COLO668 (cell line): ENCODE data around the gene UBQLN4.
"Not testable (repeated sequence)": the region's sequence is repeated elsewhere in the genome, so short reads cannot be mapped to it uniquely, and the experiment has no call there.

Experiments used
- DNase-seq: peaks from one replicate; lab custom pipeline; 2025; ENCODE audit not compliant: unreplicated experiment; lab: John Stamatoyannopoulos, UW

The UBQLN4 gene

DNA sequence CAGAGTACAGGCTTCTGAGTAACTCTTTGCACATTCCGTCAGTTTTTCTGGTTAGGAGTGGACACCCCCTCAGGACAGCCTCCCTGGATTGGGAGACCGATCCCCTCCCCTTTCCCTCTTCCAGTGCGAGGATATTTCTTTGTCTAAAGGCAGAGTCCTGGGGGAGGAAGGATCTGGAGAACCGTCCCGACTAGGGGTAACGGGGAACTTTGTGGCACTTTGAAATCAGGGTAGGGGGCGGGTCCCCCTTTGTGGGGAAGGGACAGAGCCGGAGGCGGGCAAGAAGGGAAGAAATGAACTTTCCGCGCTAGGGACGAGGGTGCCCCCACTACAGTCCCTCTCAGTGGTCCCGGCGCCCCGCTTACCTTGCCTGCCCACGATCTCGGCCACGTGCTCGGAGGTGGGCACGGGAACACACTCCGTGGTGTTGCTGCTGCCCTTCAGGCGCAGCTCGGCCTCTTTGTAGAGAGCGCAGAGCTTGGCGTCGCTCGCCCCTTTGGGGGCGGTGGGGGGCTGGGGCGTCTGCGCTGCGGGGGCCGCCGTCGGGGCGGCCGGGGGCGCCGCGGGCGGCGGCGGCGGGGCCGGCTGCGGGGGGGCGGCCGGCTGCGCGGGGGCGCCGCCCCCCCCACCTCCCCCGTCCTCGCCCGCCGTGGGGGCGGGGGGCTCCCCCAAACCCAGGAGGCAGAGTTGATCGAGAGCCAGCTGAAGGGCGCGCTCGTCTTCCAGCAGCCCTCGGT is 27.8 kb upstream of the UBQLN4 start:
- DNase-seq = no peak

DNA sequence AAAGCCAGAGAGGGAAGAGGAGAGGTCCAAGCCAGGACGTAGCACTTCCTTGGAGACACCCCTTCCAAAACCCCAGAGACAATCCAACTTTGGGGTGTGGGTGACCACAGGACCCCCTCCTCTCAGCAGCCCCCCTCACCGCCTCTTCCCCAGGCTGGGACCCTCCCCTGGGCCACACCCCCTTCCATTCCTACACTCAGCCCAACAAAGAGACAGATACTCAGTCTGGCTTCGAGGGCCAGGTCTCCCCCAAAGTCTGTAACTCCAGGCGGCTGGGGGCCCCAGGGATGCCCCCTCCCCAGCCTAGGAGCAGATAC is 27.2 kb upstream of the UBQLN4 start:
- no peak for DNase-seq

- no peak for DNase-seq
Measured at GRCh38 chr1:156080241-156080862, 26.8 kb upstream of the UBQLN4 start.

DNA sequence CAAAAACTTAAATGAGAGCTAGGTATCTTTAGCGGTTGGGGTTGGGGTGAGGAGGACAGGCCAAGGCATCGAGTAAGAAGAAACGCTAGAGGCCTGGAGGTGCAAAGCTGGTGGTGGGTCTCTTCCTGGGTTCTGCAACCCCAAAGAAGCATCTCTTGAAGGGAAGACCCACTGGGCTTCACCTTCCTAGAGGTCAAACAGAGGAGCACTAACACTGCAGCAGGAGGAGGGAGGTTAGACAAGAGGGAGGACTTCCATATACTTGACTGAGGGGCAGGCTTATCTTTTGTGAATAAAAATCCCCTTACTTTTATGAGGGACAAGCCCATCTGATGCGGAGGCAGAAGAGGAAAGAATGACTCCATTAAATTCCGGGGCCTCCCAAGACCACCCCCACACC is 26.2 kb upstream of the UBQLN4 start:
- no peak for DNase-seq

DNA sequence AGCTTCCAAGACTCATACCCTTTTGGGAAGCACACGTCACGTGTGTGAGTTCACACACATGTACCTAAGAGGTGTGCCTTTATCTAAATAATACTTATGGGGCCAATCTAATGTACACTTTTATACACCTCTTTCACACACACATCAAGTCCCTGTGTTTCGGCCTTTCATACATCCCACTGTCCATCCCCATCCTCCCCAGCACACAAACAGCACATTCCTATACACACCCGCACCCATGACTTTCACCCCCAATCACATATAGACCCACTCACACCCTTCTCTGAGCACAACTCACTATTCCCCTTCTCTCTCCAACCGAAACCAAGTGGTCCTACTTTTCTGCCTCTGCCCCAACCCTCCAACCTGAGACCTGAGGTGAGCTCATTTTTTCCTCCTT is 25.1 kb upstream of the UBQLN4 start:
- no peak for DNase-seq

DNA sequence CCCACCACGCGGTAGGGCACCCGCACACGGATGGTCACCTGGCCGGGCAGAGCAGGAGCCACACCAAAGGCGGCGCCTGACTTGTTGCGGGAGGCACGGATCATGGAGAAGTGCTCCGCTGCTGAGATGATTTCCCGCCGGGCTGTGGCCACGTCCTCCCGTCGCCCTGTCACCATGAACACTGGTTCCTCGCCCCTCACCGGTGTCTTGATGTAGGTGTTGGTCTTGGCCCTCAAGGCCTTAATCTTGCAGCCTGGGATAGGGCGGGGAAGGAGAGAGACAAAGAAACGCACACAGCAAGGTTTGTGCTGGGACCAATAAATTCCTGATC is 23.8 kb upstream of the UBQLN4 start:
- no peak for DNase-seq

- no peak for DNase-seq
Measured at GRCh38 chr1:156076609-156077429, 23.2 kb upstream of the UBQLN4 start.

- DNase-seq = no peak
Measured at GRCh38 chr1:156075775-156076204, 22.2 kb upstream of the UBQLN4 start.

GRCh38 chr1:156075162-156075561 is 21.6 kb upstream of the UBQLN4 start:
- no peak for DNase-seq

DNA sequence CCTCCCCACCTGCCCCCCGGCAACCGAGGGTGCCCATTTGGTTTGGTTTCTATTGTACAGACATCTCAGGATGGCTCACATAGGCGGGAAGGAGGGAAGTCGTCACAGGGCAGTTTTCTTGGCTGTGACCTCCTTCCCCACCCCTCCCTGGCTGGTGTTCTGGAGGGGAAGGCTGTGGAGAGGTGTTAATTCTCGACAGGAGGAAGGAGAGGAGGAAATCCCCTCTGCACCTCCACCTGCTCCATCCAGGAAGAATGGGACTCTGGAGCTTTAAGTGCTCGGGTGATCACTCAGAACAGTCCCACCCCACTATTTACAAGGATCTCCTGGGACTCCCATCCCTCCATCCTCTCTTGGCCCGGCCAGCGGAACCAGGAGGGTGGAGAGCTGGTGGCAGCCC is 21.1 kb upstream of the UBQLN4 start:
- DNase-seq = no peak

DNA sequence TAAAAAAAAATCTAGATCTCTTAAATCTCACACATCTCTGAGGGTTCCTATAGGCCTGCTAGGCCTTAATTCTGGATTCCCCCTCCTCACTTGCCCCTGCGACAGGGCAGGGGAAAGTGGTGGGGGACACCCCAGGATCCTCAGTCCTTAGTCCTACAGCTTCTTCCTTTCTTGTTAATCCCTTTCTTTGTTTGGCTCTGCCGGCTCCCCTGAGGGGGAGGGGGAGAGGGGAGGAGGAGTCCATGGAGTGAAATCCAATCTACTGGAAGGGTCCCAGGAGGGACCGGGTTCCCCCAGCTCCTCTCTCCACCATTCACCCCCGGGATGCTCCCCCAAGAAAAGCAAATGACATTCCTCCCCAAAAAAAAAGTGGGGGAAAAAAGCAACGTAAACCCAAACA is 20.1 kb upstream of the UBQLN4 start:
- no peak for DNase-seq

DNA sequence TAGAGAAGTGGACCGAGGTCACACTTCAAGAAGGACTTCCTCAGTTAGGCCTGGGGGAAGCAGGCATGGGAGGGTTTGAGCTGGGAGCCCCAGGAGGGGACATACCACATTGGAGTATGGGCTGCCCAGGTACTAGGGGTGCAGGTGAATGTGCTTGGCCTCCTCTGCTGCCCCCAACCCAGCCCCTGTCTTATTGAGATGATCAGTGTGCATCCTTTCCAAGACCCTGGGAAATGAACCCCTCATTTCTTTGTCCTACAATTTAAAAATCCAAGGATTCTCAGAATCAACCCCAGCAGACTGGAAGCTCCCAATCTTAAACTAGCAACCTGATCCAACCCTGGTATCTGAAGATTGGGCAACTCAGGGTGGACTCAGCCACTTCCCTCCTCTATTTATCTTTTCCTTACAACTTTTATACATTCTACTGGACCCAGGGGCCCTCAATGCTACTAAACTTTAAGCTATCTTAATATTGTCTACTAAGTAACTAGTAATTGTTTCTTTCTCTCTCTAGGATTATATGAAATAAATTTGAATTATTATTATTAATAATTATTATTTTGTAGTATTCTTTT is 19.6 kb upstream of the UBQLN4 start:
- DNase-seq = no peak

DNA sequence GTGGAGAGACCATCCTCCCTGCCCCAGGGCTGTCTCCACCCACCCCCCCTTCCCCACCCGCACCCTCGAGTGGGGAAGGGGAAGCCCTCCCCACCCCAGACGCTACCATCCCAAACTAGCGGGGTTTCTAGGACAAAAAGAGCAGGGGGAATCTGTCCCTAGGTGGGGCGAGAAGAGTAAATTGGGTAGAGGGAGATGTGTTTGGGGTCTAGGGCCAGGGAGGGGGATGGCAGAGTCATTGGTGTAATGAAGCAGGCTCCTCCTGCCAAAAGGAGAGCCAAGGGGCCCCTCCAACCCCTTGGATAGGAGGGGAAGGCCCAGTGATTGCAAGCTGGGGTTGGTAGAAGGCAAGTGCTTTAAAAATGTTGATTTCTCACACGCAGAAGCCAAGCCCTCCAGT is 18.7 kb upstream of the UBQLN4 start:
- no peak for DNase-seq

- not testable (repeated sequence) for DNase-seq
Measured at GRCh38 chr1:156071332-156071816, 17.8 kb upstream of the UBQLN4 start.

GRCh38 chr1:156070548-156070947 is 16.9 kb upstream of the UBQLN4 start:
- no peak for DNase-seq

DNA sequence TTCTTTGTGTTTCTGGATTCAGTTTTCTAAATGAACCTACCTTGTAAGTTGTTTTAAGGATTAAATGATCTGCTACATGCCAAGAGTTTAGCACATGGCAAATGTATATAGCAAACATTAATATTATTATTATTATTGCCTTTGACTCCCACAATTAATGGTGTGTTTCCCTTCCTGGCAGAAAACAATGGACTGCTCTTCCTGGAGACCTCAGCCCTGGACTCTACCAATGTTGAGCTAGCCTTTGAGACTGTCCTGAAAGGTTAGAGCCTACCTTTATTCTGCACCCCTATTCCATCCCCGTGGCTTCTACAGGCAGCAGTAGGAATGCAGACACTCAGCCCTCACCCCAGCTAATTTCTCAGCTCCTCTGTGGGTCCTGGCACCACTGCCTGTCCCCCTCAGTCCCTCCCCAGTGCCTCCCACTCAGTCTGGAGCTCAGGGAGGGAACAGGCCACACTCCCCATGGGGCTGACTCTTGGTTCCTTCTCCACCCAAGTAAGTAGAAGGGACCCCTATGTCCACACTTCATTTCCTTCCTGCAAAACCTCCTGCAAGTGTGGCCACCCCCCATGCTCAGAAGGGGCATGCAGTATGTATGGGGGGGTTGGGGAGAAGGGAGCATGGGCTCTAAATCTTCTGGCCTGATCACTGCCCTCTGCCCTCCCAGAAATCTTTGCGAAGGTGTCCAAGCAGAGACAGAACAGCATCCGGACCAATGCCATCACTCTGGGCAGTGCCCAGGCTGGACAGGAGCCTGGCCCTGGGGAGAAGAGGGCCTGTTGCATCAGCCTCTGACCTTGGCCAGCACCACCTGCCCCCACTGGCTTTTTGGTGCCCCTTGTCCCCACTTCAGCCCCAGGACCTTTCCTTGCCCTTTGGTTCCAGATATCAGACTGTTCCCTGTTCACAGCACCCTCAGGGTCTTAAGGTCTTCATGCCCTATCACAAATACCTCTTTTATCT is 16.2 kb upstream of the UBQLN4 start:
- no peak for DNase-seq

DNA sequence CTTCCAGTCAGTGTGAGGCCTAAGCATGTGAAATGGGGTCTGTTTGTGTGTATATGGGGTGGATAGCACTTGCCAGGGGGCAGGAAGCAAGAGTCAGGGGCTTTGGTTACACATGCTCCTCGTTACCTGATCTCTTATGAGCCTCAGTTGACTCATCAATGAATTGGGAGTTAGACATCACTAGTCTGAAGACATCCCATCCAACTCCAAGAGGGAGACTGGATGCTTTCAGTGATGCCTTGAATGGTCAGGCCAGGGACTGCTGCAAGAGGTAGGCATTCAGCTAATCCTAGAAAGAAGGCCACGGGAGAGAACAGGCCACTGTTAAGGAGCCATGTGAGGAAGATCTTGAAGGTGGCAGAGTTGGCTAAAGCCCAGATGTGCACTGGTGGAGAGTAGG is 13.7 kb upstream of the UBQLN4 start:
- no peak for DNase-seq

DNA sequence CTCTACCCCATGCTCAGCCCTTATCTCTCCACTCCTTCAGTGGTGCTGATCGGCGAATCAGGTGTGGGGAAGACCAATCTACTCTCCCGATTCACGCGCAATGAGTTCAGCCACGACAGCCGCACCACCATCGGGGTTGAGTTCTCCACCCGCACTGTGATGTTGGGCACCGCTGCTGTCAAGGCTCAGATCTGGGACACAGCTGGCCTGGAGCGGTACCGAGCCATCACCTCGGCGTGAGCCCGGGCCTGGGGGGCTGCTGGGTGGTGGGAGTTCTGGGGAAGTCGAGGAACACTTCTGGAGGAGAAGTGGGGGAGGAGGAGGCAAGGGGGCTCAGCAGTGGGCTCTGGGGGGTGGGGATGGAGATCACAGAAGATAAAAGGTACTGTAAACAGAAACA is 12.3 kb upstream of the UBQLN4 start:
- DNase-seq = no peak

GRCh38 chr1:156065212-156065611 is 11.6 kb upstream of the UBQLN4 start:
- DNase-seq = no peak

DNA sequence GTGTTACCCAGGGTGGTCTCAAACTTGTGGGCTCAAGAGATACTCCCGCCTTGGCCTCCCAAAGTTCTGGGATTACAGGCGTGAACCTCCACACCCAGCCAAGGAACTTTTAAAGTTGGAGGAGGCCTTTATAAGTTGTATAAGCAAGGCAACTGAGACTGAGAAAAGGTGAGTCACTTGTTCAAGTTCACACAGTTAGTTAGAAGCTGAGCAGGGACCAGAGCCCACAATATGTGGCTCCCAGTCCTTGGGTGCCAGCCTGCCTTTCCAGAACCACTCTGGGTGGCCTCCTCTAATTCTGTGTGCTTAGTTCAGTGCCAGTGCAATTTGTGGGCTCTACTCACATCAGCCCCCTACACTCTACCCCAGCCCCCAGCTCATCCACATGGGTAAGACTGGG is 11.0 kb upstream of the UBQLN4 start:
- DNase-seq = no peak

- no peak for DNase-seq
Measured at GRCh38 chr1:156063997-156064285, 10.3 kb upstream of the UBQLN4 start.
